Glutamatergic neuron (in vitro differentiated cells): ENCODE data around the gene SLC22A2. TPM values are rescaled to one million over a fixed set of nuclear protein-coding genes. Genes with fewer than 3 reads are reported as not detected.

ENCODE experiments used
- DNase-seq: peaks from one replicate; pipeline ENCODE4 v3.0.0; 2022
- H3K27ac Mint-ChIP-seq: one replicate; pipeline ENCODE4 v1.8.0; 2020; ENCODE audit warnings: mild to moderate bottlenecking, mixed read lengths, inconsistent platforms; ENCODE audit not compliant: unreplicated experiment
- H3K27me3 Mint-ChIP-seq: one replicate; pipeline ENCODE4 v1.8.0; 2020; ENCODE audit warnings: mild to moderate bottlenecking, moderate library complexity, mixed read lengths, inconsistent platforms; ENCODE audit not compliant: unreplicated experiment
- H3K36me3 Mint-ChIP-seq: one replicate; pipeline ENCODE4 v1.8.0; 2020; ENCODE audit warnings: mild to moderate bottlenecking, mixed read lengths, inconsistent platforms; ENCODE audit not compliant: unreplicated experiment
- H3K4me1 Mint-ChIP-seq: one replicate; pipeline ENCODE4 v1.8.0; 2020; ENCODE audit warnings: mild to moderate bottlenecking, low read depth, mixed read lengths, inconsistent platforms; ENCODE audit not compliant: unreplicated experiment
- H3K4me3 Mint-ChIP-seq: one replicate; pipeline ENCODE4 v1.8.0; 2020; ENCODE audit warnings: mild to moderate bottlenecking, mixed read lengths, inconsistent platforms; ENCODE audit not compliant: unreplicated experiment
- H3K9me3 Mint-ChIP-seq: one replicate; pipeline ENCODE4 v1.8.0; 2020; ENCODE audit warnings: mild to moderate bottlenecking, moderate library complexity, mixed read lengths, inconsistent platforms; ENCODE audit not compliant: unreplicated experiment
- CTCF ChIP-seq: fragments of 200-600 bp; sonication (generic); IDR thresholded peaks from one replicate; pipeline ENCODE4 v1.5.0; 2021; ENCODE audit not compliant: partially characterized antibody, unreplicated experiment
- total RNA-seq: library from RNA; stranded (reverse); fragmentation: NEBNext Ultra II Directional; extraction: Animal tissue kit (Norgen Biotek cat#: 25700); gene quantifications from one replicate; pipeline ENCODE4 v1.2.1, GENCODE V29; 2021; ENCODE audit not compliant: unreplicated experiment

SLC22A2 gene
- total RNA-seq, 1 donor from 2014 or later = not detected

- H3K9me3 Mint-ChIP-seq = no peaks in the 10 kb centered on the region
- H3K36me3 Mint-ChIP-seq = peaks cover 3% of the 10 kb centered on the region
- H3K4me3 Mint-ChIP-seq = no peak overlapping the region
- H3K27me3 Mint-ChIP-seq = peaks cover 1% of the 10 kb centered on the region
- no peak for DNase-seq
- H3K4me1 Mint-ChIP-seq = no peaks in the 10 kb centered on the region
- no peak for TF ChIP-seq CTCF
- H3K27ac Mint-ChIP-seq = no peak overlapping the region
Measured at GRCh38 chr6:160215232-160215631, 43.4 kb downstream of the SLC22A2 start.

GRCh38 chr6:160207618-160208017, 51.0 kb downstream of the SLC22A2 start:
- H3K9me3 Mint-ChIP-seq = peaks cover 1% of the 10 kb centered on the region
- H3K4me3 Mint-ChIP-seq = no peak overlapping the region
- TF ChIP-seq CTCF = no peak
- H3K4me1 Mint-ChIP-seq = no peaks in the 10 kb centered on the region
- H3K36me3 Mint-ChIP-seq = peaks cover 5% of the 10 kb centered on the region
- no peak overlapping the region for H3K27ac Mint-ChIP-seq
- no peaks in the 10 kb centered on the region for H3K27me3 Mint-ChIP-seq
- DNase-seq = no peak

DNA sequence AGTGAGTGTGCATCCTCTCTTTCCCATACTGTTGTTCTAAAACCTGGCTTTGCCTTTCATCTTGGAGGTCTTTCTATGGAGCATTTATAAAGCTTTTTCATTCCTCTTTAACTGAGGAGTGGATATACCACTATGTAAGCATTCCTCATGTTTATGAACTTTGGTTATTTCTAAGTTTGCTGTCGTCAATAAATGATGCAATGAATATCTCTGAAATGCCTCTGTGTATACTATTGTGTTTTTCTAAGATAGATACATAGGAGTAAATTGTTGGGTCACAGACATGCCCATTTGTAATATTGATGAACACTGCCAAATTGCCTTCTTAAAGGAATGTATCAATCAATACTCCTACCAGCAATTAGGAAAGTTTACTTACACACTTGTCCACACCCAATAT, 53.9 kb downstream of the SLC22A2 start:
- Mint-ChIP-seq H3K27me3 (no peaks in the 10 kb centered on the region), H3K4me1 (no peaks in the 10 kb centered on the region), H3K36me3 (peaks cover 5% of the 10 kb centered on the region), H3K27ac (no peak overlapping the region), H3K9me3 (peaks cover 3% of the 10 kb centered on the region), H3K4me3 (no peak overlapping the region)
- TF ChIP-seq CTCF = no peak
- no peak for DNase-seq

DNA sequence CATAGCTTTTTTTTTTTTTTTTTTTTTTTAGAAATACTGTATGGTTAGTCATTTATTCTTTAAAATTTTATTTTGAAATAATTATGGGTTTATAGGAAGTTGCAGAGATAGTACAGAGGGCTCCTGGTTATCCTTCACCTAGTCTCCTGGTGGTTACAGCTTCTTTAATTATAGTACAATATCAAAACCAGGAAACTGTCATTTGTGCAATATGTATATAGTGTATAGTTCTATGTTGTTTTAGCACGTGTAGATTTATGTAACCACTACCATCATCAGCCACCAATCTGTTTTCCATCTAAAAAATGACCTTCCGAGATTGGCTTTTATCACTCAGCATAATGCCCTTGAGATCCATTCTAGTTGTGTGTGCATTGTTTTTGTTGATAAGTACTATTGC, 54.7 kb downstream of the SLC22A2 start:
- no peak for DNase-seq
- H3K36me3 Mint-ChIP-seq = peaks cover 5% of the 10 kb centered on the region
- no peaks in the 10 kb centered on the region for H3K27me3 Mint-ChIP-seq
- peaks cover 3% of the 10 kb centered on the region for H3K9me3 Mint-ChIP-seq
- H3K4me1 Mint-ChIP-seq = no peaks in the 10 kb centered on the region
- no peak overlapping the region for H3K4me3 Mint-ChIP-seq
- no peak for TF ChIP-seq CTCF
- H3K27ac Mint-ChIP-seq = no peak overlapping the region

- H3K36me3 Mint-ChIP-seq = peaks cover 5% of the 10 kb centered on the region
- no peaks in the 10 kb centered on the region for H3K4me1 Mint-ChIP-seq
- no peak for TF ChIP-seq CTCF
- H3K27ac Mint-ChIP-seq = no peak overlapping the region
- DNase-seq = no peak
- H3K27me3 Mint-ChIP-seq = no peaks in the 10 kb centered on the region
- H3K9me3 Mint-ChIP-seq = peaks cover 3% of the 10 kb centered on the region
- no peak overlapping the region for H3K4me3 Mint-ChIP-seq
Measured at GRCh38 chr6:160203522-160203921, 55.1 kb downstream of the SLC22A2 start.
